HG03108 (cell line): ENCODE data around the gene ABCC1.
"Not testable (repeated sequence)": the region's sequence is repeated elsewhere in the genome, so short reads cannot be mapped to it uniquely, and the experiment has no call there.

ENCODE experiments used
- ATAC-seq: cut with Tn5 transposase; IDR thresholded peaks from one replicate; pipeline ENCODE4 v1.9.1; 2021; ENCODE audit warnings: moderate library complexity; ENCODE audit not compliant: unreplicated experiment

The ABCC1 gene

DNA sequence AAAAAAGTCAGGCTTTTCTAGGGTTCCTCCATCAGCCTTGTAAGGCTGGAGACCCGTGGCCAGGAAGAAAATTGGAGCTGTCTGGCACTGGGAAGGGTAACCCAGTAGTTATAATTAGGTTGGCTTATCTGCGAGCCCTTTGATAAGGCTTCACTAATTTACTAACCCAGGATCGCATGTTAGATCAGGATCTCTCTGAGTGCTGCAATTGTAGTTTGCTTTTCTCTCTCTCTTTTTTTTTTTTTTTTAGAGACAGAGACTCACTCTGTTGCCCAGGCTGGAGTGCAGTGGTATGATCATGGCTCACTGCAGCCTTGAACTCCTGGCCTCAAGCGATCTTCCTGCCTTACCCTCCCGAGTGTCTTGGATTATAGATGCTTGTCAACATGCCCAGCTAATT, 17.0 kb downstream of the ABCC1 start:
- no peak for ATAC-seq

GRCh38 chr16:15966836-15967546, 17.6 kb downstream of the ABCC1 start:
- no peak for ATAC-seq

DNA sequence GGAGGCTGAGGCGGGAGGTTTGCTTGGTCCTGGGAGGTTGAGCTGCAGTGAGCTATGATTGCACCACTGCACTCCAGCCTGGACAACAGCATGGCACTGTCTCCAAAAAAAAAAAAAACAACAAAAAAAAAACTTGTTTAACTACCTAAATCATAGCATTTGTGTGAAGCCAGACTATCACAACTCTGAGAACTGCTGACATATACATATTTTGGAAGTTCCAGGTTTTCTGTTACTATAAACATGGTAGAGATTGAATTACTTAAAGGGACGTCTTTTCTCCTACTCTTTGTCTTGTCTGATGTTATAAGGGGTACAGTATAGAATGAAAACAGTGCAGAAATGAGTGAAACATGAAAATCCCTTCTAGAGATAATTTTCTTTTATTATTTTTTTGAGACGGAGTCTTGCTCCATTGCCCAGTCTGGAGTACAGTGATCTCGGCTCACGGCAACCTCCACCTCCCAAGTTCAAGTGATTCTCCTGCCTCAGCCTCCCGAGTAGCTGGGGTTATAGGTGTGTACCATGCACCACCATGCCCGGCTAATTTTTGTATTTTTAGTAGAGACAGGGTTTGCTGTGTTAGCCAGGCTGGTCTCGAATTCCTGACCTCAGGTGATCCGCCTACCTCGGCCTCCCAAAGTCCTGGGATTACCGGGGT, 18.4 kb downstream of the ABCC1 start:
- ATAC-seq, result no peak

DNA sequence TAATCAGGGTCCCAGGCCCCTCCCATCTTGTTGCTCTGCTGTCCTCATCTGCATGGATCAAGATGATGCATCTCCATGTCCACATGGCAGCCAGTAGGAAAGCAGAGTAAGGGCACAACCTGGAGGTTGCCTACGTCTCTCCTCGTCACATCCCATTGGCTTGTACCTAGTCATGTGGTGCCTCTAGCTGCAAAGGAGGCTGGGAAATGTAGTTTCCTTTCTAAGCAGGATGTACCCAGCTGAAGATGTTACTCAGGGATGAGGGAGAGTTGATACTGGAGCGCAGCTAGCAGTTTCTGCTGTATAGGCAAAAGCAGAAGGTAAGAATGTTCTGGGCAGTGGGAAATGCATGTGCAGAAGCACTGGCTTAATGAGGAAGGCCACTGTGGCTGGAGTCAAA, 20.8 kb downstream of the ABCC1 start:
- ATAC-seq, result no peak

DNA sequence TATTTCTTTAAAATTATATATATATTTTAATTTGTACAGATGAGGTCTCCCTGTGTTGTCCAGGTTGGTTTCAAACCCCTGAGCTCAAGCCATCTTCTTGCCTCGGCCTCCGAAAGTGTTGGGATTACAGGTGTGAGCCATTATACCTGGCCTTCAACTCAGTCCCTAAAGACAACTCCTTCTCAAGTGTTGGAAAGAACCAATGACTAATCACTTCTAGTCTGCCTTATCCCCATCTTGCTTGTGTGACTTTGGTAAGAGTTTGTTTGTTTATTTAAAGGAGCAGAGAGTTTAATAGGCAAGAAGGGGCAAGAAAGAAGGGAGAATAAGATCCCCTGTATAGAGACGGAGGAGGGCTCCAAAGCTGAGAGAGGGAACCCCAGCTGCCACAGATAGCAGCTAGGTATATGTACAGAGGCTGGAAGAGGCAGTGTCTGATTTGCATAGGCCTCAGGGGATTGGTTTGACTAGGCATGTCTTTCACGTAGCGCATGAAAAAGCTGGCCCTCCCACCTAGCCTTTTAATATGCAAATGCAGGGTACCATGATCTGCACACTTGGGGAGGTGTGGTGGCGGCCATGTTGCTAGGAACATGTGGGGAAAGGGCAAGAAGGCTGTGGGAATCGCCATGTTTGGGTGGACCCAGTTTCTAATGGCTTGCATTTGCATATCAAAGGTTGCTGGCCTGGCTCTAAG, 21.5 kb downstream of the ABCC1 start:
- ATAC-seq, result no peak

GRCh38 chr16:15971440-15971815, 22.0 kb downstream of the ABCC1 start:
- ATAC-seq, result no peak

GRCh38 chr16:15972046-15972868, 22.8 kb downstream of the ABCC1 start:
- ATAC-seq, result no peak

DNA sequence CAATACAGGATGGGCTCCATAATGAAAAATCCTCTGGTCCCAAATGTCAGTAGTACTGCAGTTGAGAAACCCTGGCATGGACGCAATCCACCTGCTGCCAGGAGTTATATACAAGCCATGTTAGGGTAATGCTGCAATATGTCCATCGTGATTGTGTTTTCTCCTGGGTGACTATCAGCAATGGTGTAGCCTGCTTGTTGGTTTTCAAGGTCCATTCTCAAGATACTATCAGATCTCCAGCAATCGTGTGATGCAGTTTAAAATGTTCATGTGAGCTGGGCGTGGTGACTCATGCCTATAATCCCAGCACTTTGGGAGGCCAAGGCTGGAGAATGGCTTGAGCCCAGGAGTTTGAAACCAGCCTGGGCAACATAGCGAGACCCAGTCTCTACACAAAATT, 24.0 kb downstream of the ABCC1 start:
- ATAC-seq, result no peak

GRCh38 chr16:15974057-15974456, 24.6 kb downstream of the ABCC1 start:
- ATAC-seq, result no peak

GRCh38 chr16:15975172-15975571, 25.8 kb downstream of the ABCC1 start:
- no peak for ATAC-seq

DNA sequence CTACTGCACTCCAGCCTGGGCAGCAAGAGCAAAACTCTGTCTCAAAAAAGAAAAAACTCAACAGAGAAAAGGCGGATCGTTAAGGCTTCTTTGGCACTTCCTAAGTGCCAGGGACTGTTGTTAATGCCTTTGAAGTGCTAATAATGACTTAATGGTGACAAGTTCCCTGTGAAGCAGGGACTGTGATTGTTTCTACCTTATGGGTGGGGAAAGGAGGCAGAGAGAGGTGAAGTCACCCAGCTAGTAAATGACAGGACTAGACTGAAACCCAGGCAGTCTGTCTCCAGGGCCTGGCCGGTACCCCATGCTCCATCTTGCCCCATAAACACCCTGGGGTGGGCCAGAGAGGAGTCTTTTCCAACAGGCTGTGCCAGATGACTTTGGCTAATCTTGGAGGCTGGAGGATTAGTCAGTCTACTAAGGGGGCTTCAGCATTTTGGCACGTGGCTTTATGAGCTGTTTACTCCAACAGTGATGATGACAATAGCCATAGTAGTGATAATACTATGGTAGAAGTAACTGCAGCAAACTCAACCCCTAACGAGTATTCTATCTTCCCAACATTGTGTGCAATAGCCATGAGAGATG, 26.9 kb downstream of the ABCC1 start:
- ATAC-seq, result no peak

GRCh38 chr16:15976929-15977637, 27.7 kb downstream of the ABCC1 start:
- ATAC-seq, result no peak

DNA sequence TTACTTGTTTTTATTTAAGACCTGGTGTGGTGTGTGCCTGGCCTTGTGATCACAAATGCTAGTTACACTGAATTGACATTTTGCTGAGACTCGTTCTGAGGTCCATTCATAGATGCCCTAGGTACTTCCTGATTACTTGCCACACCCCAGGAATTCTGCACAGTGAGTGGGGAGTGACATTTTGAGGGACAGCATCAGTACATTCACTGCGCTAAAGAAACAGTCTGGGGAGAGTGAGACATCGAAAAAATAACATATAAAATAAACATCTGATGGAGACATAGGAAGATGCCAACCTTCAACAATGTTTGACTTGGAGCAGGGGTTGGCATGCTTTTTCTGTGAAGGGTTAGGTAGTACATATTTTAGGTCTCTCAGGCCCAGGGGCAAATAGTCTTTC, 30.4 kb downstream of the ABCC1 start:
- no peak for ATAC-seq

- ATAC-seq, result no peak
Measured at GRCh38 chr16:15980329-15980728, 30.9 kb downstream of the ABCC1 start.

DNA sequence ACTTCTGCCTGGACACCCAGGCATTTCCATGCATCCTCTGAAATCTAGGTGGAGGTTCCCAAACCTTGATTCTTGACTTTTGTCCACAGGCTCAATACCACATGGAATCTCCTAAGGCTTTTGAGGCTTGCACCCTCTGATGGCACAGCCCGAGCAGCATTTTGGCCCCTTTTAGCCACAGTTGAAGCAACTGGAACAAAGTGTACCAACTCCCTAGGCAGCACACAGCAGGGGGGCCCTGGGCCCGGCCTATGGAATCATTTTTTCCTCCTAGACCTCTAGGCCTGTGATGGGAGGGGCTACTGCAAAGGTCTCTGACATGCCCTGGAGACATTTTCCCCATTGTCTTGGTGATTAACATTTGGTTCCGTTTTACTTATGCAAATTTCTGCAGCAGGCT, 32.0 kb downstream of the ABCC1 start:
- ATAC-seq, result no peak

DNA sequence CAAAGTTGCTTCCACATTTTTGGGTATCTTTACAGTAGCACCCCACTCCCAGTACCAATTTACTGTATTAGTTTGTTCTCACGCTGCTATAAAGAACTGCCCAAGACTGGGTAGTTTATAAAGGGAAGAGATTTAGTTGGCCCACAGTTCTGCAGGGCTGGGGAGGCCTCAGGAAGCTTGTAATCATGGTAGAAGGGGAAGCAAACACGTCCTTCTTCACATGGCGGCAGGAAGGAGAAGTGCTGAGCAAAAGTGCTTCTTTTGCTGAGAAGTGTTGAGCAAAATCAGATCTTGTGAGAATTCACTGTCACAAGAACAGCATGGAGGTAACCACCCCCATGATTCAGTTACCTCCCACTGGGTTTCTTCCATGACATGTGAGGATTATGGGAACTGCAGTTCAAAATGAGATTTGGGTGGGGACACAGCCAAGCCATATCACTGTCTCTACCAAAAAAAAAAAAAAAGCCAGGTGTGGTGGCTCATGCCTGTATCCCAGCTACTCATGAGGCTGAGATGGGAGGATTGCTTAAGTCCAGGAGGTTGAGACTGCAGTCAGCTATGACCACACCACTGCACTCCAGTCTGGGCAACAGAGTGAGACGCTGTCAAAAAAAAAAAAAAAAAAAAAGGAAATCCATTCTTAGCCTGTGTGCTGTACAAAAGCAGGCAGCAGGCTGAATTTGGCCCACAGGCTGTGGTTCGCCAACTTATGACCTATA, 32.9 kb downstream of the ABCC1 start:
- ATAC-seq, result not testable (repeated sequence)

- ATAC-seq, result no peak
Measured at GRCh38 chr16:15983898-15984297, 34.5 kb downstream of the ABCC1 start.

DNA sequence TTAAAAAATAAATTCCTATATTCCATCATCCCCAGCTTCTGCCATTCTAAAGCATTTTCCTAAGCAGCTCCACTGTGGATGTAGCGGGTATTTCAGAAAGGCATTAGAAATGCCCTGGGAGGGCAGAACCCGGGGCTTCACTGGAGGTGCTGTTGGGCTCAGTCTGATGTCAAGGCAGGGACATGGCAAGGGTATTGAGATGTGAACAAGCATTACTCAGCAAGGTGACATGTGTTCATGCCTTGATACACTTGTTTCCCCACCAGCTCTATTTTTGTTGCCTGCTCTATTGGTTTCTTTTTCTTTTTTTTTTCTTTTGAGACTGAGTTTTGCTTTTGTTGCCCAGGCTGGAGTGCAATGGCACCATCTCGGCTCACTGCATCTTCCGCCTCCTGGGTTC, 35.7 kb downstream of the ABCC1 start:
- ATAC-seq, result no peak

DNA sequence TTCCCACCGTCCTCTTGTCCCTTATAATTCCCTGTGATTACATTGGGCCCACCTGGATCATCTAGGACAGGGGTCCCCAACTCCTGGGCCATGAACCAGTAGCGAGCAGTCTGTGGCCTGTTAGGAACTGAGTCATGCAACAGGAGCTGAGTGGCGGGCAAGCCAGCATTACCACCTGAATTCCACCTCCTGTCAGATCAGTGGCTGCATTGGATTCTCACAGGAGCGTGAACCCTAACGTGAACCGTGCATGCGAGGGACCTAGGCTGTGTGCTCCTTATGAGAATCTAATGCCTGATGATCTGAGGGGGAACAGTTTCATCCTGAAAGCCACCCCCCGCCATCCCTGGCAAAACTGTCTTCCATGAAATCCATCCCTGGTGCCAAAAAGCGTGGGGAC, 36.8 kb downstream of the ABCC1 start:
- ATAC-seq, result no peak
